C4-2B (cell line): ENCODE results near the gene ADGRE1.
"Not testable (repeated sequence)": the region's sequence is repeated elsewhere in the genome, so short reads cannot be mapped to it uniquely, and the experiment has no call there.

Source experiments
- CTCF ChIP-seq: fragments of 450-650 bp; conservative IDR thresholded peaks from 2 replicates; pipeline ENCODE4 v1.5.1; 2017; ENCODE audit warnings: mild to moderate bottlenecking
- ZFX ChIP-seq: fragments of 450-650 bp; IDR thresholded peaks from 2 replicates; pipeline ENCODE4 v1.6.1; 2017

- TF ChIP-seq CTCF, ZFX: not testable (repeated sequence)
Observed at GRCh38 chr19:6869151-6869882, 18.1 kb upstream of the ADGRE1 start.
